CD4-positive, alpha-beta T cell treated with Interleukin-21 for 1 hour (primary cell): ENCODE data around the gene ZNF189.

ENCODE experiments used
- DNase-seq: peaks from one replicate; pipeline ENCODE4 v3.0.0-alpha.2; 2020

ZNF189 gene

GRCh38 chr9:101427358-101427757 lies 28.7 kb downstream of the ZNF189 start:
- DNase-seq = no peak

GRCh38 chr9:101427957-101428655 lies 29.5 kb downstream of the ZNF189 start:
- DNase-seq = no peak

- DNase-seq = no peak
These were observed 30.3 kb downstream of the ZNF189 start for GRCh38 chr9:101428909-101429308.

GRCh38 chr9:101429736-101430135 lies 31.1 kb downstream of the ZNF189 start:
- DNase-seq = no peak

- no peak for DNase-seq
These were observed 33.5 kb downstream of the ZNF189 start for GRCh38 chr9:101432171-101432570.

GRCh38 chr9:101432740-101433139 lies 34.1 kb downstream of the ZNF189 start:
- no peak for DNase-seq

GRCh38 chr9:101433229-101433628 lies 34.6 kb downstream of the ZNF189 start:
- DNase-seq = no peak

- DNase-seq = no peak
These were observed 36.3 kb downstream of the ZNF189 start for GRCh38 chr9:101434998-101435397.

GRCh38 chr9:101435601-101436079 lies 37.0 kb downstream of the ZNF189 start, which contains the start of gene ALDOB:
TSS of gene ALDOB (minus strand) at chr9:101435774. CDS start at chr9:101430887, 4,887 bp downstream.
- DNase-seq = no peak

- no peak for DNase-seq
These were observed 39.2 kb downstream of the ZNF189 start for GRCh38 chr9:101437806-101438232.

- DNase-seq = no peak
These were observed 39.9 kb downstream of the ZNF189 start for GRCh38 chr9:101438523-101438922.

- DNase-seq = no peak
These were observed 42.1 kb downstream of the ZNF189 start for GRCh38 chr9:101440714-101441230.

GRCh38 chr9:101442318-101442717 lies 43.7 kb downstream of the ZNF189 start:
- no peak for DNase-seq

- DNase-seq = no peak
These were observed 44.1 kb downstream of the ZNF189 start for GRCh38 chr9:101442736-101443135.

GRCh38 chr9:101443364-101443771 lies 44.7 kb downstream of the ZNF189 start:
- no peak for DNase-seq

GRCh38 chr9:101445353-101446029 lies 46.8 kb downstream of the ZNF189 start:
- DNase-seq = no peak

- no peak for DNase-seq
These were observed 48.1 kb downstream of the ZNF189 start for GRCh38 chr9:101446732-101447131.

GRCh38 chr9:101448680-101449070 lies 50.0 kb downstream of the ZNF189 start:
- no peak for DNase-seq

GRCh38 chr9:101449071-101449721 lies 50.5 kb downstream of the ZNF189 start:
- DNase-seq = peak; percentile 40

- DNase-seq = no peak
These were observed 52.3 kb downstream of the ZNF189 start for GRCh38 chr9:101450931-101451330.

- no peak for DNase-seq
These were observed 52.8 kb downstream of the ZNF189 start for GRCh38 chr9:101451498-101451897.

- no peak for DNase-seq
These were observed 55.3 kb downstream of the ZNF189 start for GRCh38 chr9:101453776-101454570.
